ENCODE results near the gene PADI4.

The PADI4 gene, protein sequence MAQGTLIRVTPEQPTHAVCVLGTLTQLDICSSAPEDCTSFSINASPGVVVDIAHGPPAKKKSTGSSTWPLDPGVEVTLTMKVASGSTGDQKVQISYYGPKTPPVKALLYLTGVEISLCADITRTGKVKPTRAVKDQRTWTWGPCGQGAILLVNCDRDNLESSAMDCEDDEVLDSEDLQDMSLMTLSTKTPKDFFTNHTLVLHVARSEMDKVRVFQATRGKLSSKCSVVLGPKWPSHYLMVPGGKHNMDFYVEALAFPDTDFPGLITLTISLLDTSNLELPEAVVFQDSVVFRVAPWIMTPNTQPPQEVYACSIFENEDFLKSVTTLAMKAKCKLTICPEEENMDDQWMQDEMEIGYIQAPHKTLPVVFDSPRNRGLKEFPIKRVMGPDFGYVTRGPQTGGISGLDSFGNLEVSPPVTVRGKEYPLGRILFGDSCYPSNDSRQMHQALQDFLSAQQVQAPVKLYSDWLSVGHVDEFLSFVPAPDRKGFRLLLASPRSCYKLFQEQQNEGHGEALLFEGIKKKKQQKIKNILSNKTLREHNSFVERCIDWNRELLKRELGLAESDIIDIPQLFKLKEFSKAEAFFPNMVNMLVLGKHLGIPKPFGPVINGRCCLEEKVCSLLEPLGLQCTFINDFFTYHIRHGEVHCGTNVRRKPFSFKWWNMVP

DNA sequence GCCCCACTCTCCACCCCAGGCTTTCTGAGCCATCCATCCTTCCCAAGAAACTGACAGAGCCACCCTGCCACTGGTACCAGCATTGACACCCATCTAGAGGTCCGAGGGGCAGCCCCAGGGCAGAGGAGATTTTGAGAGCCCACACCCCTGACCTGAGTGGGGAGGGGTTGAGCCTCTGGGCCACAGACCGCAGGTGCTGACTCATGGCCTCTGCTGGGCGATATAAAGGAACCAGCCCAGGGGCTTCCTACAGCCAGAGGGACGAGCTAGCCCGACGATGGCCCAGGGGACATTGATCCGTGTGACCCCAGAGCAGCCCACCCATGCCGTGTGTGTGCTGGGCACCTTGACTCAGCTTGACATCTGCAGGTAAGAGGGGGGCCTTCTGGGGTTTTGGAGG lies at the start of gene PADI4:
PADI4 (plus strand) TSS at position 252 of the 400 bp plus-strand sequence; CDS start at position 278, 26 bp downstream.
- no peak for ATAC-seq
- TF ChIP-seq, protein P1, sequence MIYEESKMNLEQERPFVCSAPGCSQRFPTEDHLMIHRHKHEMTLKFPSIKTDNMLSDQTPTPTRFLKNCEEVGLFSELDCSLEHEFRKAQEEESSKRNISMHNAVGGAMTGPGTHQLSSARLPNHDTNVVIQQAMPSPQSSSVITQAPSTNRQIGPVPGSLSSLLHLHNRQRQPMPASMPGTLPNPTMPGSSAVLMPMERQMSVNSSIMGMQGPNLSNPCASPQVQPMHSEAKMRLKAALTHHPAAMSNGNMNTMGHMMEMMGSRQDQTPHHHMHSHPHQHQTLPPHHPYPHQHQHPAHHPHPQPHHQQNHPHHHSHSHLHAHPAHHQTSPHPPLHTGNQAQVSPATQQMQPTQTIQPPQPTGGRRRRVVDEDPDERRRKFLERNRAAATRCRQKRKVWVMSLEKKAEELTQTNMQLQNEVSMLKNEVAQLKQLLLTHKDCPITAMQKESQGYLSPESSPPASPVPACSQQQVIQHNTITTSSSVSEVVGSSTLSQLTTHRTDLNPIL (CRISPR knock-in tag; IDR thresholded peaks at IDR 0.05; ENCODE audit: low read depth): no peak
- TF ChIP-seq CSRNP3 (CRISPR knock-in tag; IDR thresholded peaks at IDR 0.05): no peak
- no peak for TF ChIP-seq ARNTL (CRISPR knock-in tag; IDR thresholded peaks at IDR 0.05; ENCODE audit: borderline replicate concordance, low read depth)

- TF ChIP-seq RARB (CRISPR knock-in tag; IDR thresholded peaks at IDR 0.05) (no peak), ARNTL (CRISPR knock-in tag; IDR thresholded peaks at IDR 0.05; ENCODE audit: borderline replicate concordance, low read depth) (no peak), ZNF8 (CRISPR knock-in tag; IDR thresholded peaks at IDR 0.05) (no peak)
- TF ChIP-seq, protein P1 (CRISPR knock-in tag; IDR thresholded peaks at IDR 0.05; ENCODE audit: low read depth): no peak
- TF ChIP-seq, protein P2, sequence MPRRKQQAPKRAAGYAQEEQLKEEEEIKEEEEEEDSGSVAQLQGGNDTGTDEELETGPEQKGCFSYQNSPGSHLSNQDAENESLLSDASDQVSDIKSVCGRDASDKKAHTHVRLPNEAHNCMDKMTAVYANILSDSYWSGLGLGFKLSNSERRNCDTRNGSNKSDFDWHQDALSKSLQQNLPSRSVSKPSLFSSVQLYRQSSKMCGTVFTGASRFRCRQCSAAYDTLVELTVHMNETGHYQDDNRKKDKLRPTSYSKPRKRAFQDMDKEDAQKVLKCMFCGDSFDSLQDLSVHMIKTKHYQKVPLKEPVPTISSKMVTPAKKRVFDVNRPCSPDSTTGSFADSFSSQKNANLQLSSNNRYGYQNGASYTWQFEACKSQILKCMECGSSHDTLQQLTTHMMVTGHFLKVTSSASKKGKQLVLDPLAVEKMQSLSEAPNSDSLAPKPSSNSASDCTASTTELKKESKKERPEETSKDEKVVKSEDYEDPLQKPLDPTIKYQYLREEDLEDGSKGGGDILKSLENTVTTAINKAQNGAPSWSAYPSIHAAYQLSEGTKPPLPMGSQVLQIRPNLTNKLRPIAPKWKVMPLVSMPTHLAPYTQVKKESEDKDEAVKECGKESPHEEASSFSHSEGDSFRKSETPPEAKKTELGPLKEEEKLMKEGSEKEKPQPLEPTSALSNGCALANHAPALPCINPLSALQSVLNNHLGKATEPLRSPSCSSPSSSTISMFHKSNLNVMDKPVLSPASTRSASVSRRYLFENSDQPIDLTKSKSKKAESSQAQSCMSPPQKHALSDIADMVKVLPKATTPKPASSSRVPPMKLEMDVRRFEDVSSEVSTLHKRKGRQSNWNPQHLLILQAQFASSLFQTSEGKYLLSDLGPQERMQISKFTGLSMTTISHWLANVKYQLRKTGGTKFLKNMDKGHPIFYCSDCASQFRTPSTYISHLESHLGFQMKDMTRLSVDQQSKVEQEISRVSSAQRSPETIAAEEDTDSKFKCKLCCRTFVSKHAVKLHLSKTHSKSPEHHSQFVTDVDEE (CRISPR knock-in tag; IDR thresholded peaks at IDR 0.05): no peak
These were observed 49.3 kb upstream of the PADI4 start for GRCh38 chr1:17258758-17259130.

DNA sequence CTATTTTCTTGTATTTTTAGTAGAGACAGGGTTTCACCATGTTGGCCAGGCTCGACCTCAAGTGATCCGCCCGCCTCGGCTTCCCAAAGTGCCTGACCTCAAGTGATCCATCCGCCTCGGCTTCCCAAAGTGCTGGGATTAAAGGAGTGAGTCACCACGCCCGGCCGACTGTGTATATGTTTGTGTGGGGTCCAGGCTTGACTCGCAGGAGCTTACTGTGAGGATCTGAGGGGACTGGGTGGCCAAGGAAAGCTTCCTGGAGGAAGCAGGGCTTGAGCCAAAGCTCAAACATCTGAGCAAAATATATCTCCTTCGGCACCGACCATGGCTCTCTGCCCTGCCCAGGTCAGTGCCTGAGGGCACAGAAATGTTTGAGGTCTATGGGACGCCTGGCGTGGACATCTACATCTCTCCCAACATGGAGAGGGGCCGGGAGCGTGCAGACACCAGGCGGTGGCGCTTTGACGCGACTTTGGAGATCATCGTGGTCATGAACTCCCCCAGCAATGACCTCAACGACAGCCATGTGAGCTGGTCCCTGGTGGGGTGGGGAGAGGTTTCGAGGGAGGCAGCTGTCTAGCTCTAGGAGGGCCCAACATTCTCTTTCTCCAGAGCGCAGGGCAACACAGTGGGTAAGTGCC lies 48.6 kb upstream of the PADI4 start:
- TF ChIP-seq SNAI2 (CRISPR knock-in tag; IDR thresholded peaks at IDR 0.05) (no peak), BACH2 (CRISPR knock-in tag; IDR thresholded peaks at IDR 0.05; ENCODE audit: borderline replicate concordance) (no peak), ZFP3 (CRISPR knock-in tag; IDR thresholded peaks at IDR 0.05) (no peak), CSDC2 (CRISPR knock-in tag; IDR thresholded peaks at IDR 0.05) (no peak), GLIS3 (CRISPR knock-in tag; IDR thresholded peaks at IDR 0.05) (no peak), ZFP30 (CRISPR knock-in tag; IDR thresholded peaks at IDR 0.05) (no peak), RARB (CRISPR knock-in tag; IDR thresholded peaks at IDR 0.05) (no peak), PPARA (CRISPR knock-in tag; IDR thresholded peaks at IDR 0.05; ENCODE audit: borderline replicate concordance) (no peak), ARNTL (CRISPR knock-in tag; IDR thresholded peaks at IDR 0.05; ENCODE audit: borderline replicate concordance, low read depth) (no peak), ZNF8 (CRISPR knock-in tag; IDR thresholded peaks at IDR 0.05) (no peak), TCF4 (CRISPR knock-in tag; IDR thresholded peaks at IDR 0.05; ENCODE audit: borderline replicate concordance) (no peak)
- TF ChIP-seq, protein P3, sequence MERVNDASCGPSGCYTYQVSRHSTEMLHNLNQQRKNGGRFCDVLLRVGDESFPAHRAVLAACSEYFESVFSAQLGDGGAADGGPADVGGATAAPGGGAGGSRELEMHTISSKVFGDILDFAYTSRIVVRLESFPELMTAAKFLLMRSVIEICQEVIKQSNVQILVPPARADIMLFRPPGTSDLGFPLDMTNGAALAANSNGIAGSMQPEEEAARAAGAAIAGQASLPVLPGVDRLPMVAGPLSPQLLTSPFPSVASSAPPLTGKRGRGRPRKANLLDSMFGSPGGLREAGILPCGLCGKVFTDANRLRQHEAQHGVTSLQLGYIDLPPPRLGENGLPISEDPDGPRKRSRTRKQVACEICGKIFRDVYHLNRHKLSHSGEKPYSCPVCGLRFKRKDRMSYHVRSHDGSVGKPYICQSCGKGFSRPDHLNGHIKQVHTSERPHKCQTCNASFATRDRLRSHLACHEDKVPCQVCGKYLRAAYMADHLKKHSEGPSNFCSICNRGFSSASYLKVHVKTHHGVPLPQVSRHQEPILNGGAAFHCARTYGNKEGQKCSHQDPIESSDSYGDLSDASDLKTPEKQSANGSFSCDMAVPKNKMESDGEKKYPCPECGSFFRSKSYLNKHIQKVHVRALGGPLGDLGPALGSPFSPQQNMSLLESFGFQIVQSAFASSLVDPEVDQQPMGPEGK (CRISPR knock-in tag; IDR thresholded peaks at IDR 0.05; ENCODE audit: borderline replicate concordance): no peak
- TF ChIP-seq, protein P2 (CRISPR knock-in tag; IDR thresholded peaks at IDR 0.05): no peak
- TF ChIP-seq, protein P1 (CRISPR knock-in tag; IDR thresholded peaks at IDR 0.05; ENCODE audit: low read depth): no peak
- no peak for ATAC-seq

More at GRCh38 chr1:17258758-17259130, 49.3 kb upstream of the PADI4 start:
- ATAC-seq: no peak

Data from SK-N-SH treated with all-trans-retinoic acid at 6 μM for 48 hours (cell line).